LHCN-M2 (cell line): ENCODE data around the gene PTGR1. TPM values are rescaled to one million over a fixed set of nuclear protein-coding genes. Genes with fewer than 3 reads are reported as not detected.
"Not testable (repeated sequence)": the region's sequence is repeated elsewhere in the genome, so short reads cannot be mapped to it uniquely, and the experiment has no call there.

ENCODE experiments used
- DNase-seq: peaks from one replicate; pipeline ENCODE4 v3.0.0-alpha.2; 2012; ENCODE audit warnings: low read depth
- polyA plus RNA-seq: library from polyadenylated mRNA; unstranded; fragments of >200 nt; gene quantifications from one replicate; pipeline ENCODE4 v1.2.1, GENCODE V29; 2012; ENCODE audit warnings: missing spikeins
- total RNA-seq: library from RNA; depleted of rRNA; stranded (reverse); fragments of >200 nt; gene quantifications from 2 replicates; pipeline ENCODE4 v1.2.3, GENCODE V29; 2014; rRNA removed

The PTGR1 gene
- 82.7 and 89.7 TPM in 2 replicates for total RNA-seq
- polyA plus RNA-seq, result 93.9 TPM

DNA sequence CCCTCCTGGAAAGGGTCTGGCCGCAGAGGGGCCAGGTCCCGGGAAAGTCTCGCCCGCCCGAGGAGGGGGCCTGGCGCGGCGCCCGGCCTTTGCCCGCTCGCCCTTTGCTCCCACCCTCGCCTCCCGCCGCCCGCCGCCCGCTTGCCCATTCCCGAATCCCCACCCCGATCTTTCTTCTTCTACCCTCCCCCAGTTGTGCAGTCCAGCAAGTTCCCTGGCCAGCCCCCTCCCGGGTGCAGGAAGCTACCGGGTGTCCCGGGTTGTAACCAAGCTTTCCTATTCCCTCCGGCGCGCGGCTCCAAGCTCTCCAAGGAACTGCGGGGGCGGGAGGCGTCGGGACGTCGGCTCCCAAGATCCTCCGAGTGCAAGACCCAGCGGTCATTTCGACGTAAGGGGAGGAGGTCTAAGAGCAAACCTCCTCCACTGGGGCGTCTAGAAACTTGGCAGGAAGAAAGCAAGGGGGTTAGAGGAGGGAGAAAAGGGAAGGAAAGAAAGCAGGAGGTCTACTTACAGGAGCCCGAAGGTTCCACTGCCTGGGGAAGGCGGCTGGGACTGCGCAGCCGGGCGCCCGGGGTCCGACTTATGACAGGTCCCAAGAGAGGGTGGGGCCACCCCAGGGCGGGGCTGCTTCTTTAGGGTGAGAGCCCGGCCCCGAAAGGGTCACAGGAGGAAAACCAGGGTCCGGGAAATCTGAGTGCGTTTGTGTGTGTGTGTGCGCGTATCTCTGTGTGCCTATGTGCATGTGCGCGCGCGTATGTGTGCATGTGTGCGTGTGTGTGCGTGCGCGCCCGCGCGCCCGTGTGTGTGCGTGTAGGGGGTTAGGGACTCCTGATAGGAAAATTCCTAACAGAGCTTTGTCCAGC lies at the start of gene PTGR1:
Gene PTGR1, minus strand, starts transcription at position 556 of the 863 bp plus-strand sequence. CDS start 2,225 bp downstream, outside the sequence.
- DNase-seq, result peak; percentile 86

DNA sequence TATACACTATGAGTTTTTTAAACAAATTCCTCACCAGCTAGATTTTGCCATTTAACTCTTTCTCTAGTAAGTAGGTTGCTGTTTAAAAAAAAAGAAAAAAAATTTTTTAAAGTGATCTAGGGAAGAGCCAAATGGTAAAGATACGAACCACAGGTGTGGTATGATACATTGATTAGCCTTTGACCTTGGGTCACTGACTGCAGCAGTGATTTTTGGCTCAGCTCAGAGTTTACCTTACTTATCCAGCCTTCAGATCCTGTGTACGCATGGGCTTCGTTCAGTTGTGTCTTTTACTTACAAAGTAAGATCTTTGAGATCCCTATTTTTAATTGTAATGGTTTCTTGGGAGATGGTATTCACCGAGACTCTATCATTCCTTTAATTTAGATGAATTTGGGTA lies 49.6 kb upstream of the PTGR1 start:
- DNase-seq, result no peak

GRCh38 chr9:111648066-111648465 lies 48.6 kb upstream of the PTGR1 start:
- DNase-seq, result no peak

- DNase-seq, result no peak
Observed at GRCh38 chr9:111646417-111646816, 47.0 kb upstream of the PTGR1 start.

DNA sequence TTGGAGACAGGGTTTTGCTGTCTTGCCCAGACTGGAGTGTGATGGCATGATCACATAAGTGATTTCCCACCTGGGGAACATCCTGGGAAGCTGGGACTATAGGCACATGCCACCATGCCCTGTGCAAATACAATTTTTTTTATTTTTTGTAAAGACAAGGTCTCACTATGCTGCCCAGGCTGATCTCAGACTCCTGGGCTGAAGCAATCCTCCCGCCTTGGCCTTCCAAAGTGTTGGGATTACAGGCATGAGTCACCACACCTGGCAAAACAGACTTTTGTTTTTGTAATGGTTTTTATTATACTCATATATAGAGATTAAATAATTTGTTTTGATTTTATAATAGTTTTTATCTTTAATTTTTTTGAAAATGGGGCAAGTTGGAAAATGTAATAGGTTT lies 46.4 kb upstream of the PTGR1 start:
- DNase-seq, result peak; percentile 27

DNA sequence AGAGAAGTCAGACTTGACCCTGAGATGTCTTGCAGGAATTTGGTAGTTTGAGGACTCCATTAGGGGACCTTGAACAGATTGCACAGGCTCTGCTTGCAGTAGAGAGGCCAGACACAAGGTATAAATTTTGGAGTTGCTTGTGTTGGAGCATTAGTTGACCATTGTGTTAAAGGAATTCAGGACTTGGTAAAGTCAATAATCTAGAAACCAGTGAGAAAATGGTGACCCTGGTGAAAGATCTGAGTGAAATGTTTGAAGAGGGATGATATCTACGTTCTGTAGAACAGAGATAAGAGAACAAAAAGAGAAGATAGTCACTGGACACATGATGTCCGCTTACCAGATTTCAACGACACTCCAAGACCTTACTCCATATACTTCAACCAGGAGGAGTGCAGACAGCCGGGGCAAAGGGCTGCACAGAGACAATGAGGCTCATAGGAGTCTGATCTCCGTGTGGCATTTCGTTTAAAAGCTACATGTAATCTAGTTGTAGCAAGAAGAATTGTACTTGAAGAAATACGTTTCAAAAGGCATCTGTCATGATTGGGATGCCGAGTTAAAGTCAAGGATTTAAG lies 44.8 kb upstream of the PTGR1 start:
- DNase-seq, result no peak

DNA sequence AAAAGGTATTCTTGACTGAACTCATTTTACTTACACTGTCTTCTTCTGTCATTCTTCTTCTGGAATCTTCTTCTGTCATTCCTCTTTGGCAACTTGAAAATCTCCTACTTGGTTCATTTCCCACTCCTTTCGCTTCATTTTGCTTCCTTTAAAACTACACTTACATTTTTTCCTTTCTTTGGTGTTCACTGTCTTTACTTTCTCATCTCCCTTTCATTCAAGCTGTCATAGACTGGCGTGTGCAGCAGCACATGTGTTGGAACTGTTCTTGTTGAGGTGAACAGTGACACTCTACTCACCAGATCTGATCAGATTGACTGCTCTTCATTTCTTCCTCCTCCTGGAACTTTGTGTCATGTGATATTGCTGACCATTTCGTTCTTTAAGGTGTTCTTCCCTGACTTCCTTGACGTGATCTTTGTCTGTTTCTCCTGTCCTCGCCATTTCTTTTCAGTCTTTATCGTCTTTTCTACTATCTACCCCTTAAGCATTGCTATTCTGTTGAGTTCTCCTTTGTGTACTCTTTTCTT lies 38.0 kb upstream of the PTGR1 start:
- no peak for DNase-seq

DNA sequence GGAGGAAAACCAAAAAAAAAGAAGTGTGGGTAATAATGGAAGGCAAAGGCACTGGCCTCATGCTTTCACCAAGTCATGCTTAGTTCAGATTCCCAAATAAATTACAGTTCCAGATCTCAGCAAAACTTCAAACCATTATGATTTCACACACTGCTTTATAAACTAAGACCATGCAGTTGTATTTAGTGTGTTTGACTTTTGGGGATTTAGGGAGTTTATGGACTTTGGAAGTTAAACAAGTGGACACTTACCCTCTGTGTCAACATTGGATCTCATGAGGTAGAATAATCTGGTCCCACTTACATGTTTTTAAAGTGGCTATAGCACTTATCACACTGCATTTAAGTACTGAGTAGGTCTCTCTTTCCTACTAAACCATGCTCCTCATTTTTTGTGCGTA lies 35.4 kb upstream of the PTGR1 start:
- DNase-seq, result no peak

GRCh38 chr9:111633389-111633736 lies 33.9 kb upstream of the PTGR1 start:
- DNase-seq, result no peak

- no peak for DNase-seq
Observed at GRCh38 chr9:111632695-111633388, 33.4 kb upstream of the PTGR1 start.

DNA sequence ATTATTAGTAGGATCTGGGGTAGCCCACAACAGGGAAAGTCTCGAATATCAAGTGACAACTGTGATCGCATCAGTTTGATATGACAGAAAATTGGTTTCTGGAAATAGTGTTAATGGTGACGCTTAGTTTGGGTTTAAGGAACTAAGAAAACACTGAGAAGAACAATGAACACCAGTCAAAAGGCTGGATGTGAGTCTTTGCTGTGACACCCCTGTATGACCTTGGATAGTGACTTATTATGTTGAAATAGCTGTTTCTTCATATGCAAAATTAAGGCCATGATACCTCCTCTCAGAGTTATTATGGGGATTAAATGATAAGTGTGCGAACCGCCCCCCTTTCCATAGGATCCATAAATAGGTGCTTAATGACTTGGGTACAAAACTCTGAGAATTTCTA lies 32.6 kb upstream of the PTGR1 start:
- DNase-seq, result no peak

DNA sequence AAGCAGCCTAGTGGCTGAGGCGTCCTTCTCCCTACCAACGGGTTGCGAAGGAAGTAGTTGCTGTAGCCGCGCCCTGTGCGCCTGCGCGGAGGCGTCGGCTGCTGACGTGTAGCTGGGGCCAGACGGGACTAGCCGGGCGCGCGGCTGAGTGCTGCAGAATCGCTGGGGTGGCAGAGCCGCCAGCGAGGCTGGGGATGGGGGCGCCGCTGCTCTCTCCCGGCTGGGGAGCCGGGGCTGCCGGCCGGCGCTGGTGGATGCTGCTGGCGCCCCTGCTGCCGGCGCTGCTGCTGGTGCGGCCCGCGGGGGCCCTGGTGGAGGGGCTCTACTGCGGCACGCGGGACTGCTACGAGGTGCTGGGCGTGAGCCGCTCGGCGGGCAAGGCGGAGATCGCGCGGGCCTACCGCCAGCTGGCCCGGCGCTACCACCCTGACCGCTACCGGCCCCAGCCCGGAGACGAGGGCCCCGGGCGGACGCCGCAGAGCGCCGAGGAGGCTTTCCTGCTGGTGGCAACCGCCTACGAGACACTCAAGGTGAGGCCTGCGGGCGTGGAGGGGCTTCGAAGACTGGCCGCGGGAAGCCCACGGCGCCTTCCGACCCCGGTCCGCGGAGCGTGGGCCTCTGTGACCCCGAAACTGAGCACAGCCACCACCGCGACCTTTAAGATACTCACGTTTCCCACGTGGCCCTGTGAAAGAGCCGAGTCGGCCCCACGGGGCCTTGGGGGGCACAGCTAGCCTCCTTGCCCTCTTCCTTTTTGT lies 31.9 kb upstream of the PTGR1 start, which contains the start of gene DNAJC25:
Gene DNAJC25, plus strand, starts transcription at position 121 of the 758 bp plus-strand sequence. Its CDS starts 74 bp downstream, at position 195.
- DNase-seq, result peak; percentile 98

GRCh38 chr9:111630964-111631213 lies 31.4 kb upstream of the PTGR1 start:
- no peak for DNase-seq

DNA sequence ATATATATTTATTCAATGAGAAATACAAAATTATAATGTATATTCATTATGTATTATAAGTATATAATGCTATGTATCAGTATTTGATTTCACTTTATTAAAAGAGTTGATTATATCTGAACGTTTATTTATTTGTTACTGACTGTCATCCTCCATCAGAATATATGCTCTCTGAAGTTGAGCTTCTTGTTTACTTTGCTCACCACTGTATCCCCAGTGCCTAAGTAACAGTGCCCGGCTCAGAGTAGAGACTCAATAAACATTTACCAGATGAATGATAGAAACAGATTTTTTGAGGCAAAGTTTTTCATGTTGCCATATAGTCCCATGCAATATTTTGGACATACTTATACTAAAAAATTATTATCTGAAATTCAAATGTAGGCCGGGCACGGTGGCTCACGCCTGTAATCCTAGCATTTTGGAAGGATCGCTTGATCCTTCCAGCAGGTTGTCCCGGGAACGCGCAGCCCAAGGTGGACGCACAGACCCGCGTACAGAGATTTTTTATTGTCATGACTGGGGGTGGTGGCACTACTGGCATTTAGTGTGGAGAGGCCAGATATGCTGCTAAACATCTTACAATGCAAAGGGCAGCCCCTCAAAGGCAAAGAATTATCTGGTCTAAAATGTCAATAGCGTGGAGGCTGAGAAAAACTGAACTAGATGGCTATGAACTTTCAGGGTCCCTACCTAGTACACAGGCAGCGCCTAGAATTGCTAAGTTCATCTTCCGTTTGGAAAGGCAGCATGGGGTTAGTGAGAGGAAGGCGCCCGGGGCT lies 30.9 kb upstream of the PTGR1 start:
- DNase-seq, result no peak

- DNase-seq, result no peak
Observed at GRCh38 chr9:111628411-111628810, 29.0 kb upstream of the PTGR1 start.

- no peak for DNase-seq
Observed at GRCh38 chr9:111627260-111627963, 28.0 kb upstream of the PTGR1 start.

GRCh38 chr9:111622626-111623025 lies 23.2 kb upstream of the PTGR1 start:
- peak; percentile 79 for DNase-seq

DNA sequence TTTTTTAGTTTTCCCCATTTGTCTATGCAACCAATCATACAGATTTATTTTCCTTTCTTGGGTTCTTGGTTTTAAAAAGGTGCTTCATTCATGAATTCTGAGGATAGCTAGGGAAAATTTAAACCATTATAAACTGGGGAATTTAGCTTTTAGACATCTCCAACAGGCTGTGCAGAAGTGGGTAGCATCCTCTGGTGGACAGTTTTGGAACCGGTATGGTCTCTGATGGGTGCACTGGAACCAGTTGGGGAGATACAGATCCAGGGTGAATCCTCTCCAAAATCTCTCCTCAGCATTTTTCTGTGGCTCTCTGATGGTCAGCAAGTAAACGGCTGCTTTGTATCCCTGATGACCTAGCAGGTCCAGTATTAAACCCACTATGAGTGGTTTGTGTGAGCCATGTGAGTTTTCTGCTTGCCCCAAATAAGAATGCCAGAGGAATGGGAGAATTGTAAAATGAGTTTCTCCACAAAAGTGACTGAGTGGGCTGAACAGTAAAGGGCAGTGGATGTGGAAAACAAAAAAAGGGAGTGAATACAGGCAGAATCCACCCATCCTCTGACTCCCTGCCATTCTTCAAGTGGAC lies 22.5 kb upstream of the PTGR1 start:
- DNase-seq, result peak; percentile 48

DNA sequence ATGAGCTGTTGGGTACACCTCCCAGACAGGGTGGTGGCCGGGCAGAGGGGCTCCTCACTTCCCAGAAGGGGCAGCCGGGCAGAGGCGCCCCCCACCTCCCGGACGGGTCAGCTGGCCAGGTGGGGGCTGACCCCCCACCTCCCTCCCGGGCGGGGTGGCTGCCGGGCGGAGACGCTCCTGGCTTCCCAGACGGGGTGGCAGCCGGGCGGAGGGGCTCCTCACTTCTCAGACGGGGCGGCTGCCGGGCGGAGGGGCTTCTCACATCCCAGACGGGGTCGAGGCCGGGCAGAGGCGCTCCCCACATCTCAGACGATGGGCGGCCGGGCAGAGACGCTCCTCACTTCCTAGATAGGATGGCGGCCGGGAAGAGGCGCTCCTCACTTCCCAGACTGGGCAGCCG lies 17.9 kb upstream of the PTGR1 start:
- DNase-seq, result not testable (repeated sequence)

- no peak for DNase-seq
Observed at GRCh38 chr9:111615928-111616327, 16.5 kb upstream of the PTGR1 start.
